GM23338 (cell line): Measurements from ENCODE around the gene AS3MT. TPM values are rescaled to one million over a fixed set of nuclear protein-coding genes. Genes with fewer than 3 reads are reported as not detected.

Experiments used
- ATAC-seq: fragments of 200-7000 bp; cut with Tn5 transposase; 3 replicates; pipeline ENCODE4 v1.9.1; 2020
- DNase-seq: peaks from one replicate; pipeline ENCODE4 v3.0.0-alpha.2; 2015; ENCODE audit warnings: low spot score
- H2AFZ ChIP-seq: fragments of 200-600 bp; sonication (generic); 2 replicates; pipeline ENCODE4 v1.8.0; 2016; ENCODE audit warnings: antibody characterized with exemption, mild to moderate bottlenecking, moderate library complexity
- H3F3A ChIP-seq: fragments of 200-600 bp; sonication (generic); replicated peaks from 2 replicates; pipeline ENCODE4 v1.8.0; 2017; ENCODE audit warnings: antibody characterized with exemption, mixed run types, low read depth
- H3K27ac ChIP-seq: fragments of 200-600 bp; sonication (generic); 2 replicates; pipeline ENCODE4 v1.6.1; 2016; ENCODE audit warnings: low read depth
- H3K27me3 ChIP-seq: fragments of 200-600 bp; sonication (generic); 2 replicates; pipeline ENCODE4 v1.8.0; 2016; ENCODE audit warnings: mild to moderate bottlenecking, mixed run types, moderate library complexity; ENCODE audit not compliant: insufficient read depth
- H3K36me3 ChIP-seq: fragments of 200-600 bp; sonication (generic); 2 replicates; pipeline ENCODE4 v1.8.0; 2016; ENCODE audit warnings: mild to moderate bottlenecking; ENCODE audit not compliant: insufficient read depth
- H3K4me1 ChIP-seq: fragments of 200-600 bp; sonication (generic); 2 replicates; pipeline ENCODE4 v1.8.0; 2016; ENCODE audit warnings: mild to moderate bottlenecking, moderate library complexity; ENCODE audit not compliant: insufficient read depth
- H3K4me2 ChIP-seq: fragments of 200-600 bp; sonication (generic); 2 replicates; pipeline ENCODE4 v1.7.1; 2017; ENCODE audit warnings: mixed run types
- H3K4me3 ChIP-seq: fragments of 200-600 bp; sonication (generic); 2 replicates; pipeline ENCODE4 v1.6.1; 2016; ENCODE audit warnings: mixed run types
- H3K79me2 ChIP-seq: fragments of 200-600 bp; sonication (generic); replicated peaks from 2 replicates; pipeline ENCODE4 v1.8.0; 2017; ENCODE audit warnings: mild to moderate bottlenecking; ENCODE audit not compliant: insufficient read depth
- H3K9me2 ChIP-seq: fragments of 200-600 bp; sonication (generic); 2 replicates; pipeline ENCODE4 v1.8.0; 2017; ENCODE audit not compliant: insufficient read depth
- H4K20me1 ChIP-seq: fragments of 200-600 bp; sonication (generic); replicated peaks from 2 replicates; pipeline ENCODE4 v1.8.0; 2017; ENCODE audit warnings: mild to moderate bottlenecking; ENCODE audit not compliant: insufficient read depth
- H3K27ac Mint-ChIP-seq: 2 replicates; pipeline ENCODE4 v1.8.0; 2020; ENCODE audit warnings: inconsistent platforms, mild to moderate bottlenecking, moderate library complexity, mixed read lengths
- H3K27me3 Mint-ChIP-seq: 3 replicates; pipeline ENCODE4 v1.8.0; 2022; ENCODE audit warnings: low read depth, mild to moderate bottlenecking, moderate library complexity, mixed read lengths, inconsistent platforms; ENCODE audit not compliant: insufficient read depth, poor library complexity
- H3K36me3 Mint-ChIP-seq: 3 replicates; pipeline ENCODE4 v1.8.0; 2021; ENCODE audit warnings: low read depth, mild to moderate bottlenecking, inconsistent platforms, moderate library complexity, mixed read lengths
- H3K4me1 Mint-ChIP-seq: 3 replicates; pipeline ENCODE4 v1.8.0; 2020; ENCODE audit warnings: mild to moderate bottlenecking, inconsistent platforms, mixed read lengths
- H3K4me3 Mint-ChIP-seq: 3 replicates; pipeline ENCODE4 v1.8.0; 2021; ENCODE audit warnings: moderate library complexity, mild to moderate bottlenecking, inconsistent platforms, mixed read lengths
- H3K9me3 Mint-ChIP-seq: 3 replicates; pipeline ENCODE4 v1.8.0; 2020; ENCODE audit warnings: moderate library complexity, mild to moderate bottlenecking, inconsistent platforms, mixed read lengths
- EZH2 ChIP-seq: fragments of 200-600 bp; sonication (generic); IDR thresholded peaks from one replicate; pipeline ENCODE4 v1.8.0; 2017; ENCODE audit warnings: antibody characterized with exemption, mild to moderate bottlenecking, low read depth; ENCODE audit not compliant: unreplicated experiment
- EZH2phosphoT487 ChIP-seq: fragments of 200-600 bp; sonication (generic); IDR thresholded peaks from one replicate; pipeline ENCODE4 v1.8.1; 2018; ENCODE audit warnings: antibody characterized with exemption; ENCODE audit not compliant: unreplicated experiment
- JUNB ChIP-seq: IDR thresholded peaks from one replicate; pipeline ENCODE4 v1.6.1; 2016; ENCODE audit warnings: antibody characterized with exemption; ENCODE audit not compliant: unreplicated experiment
- POLR2AphosphoS5 ChIP-seq: IDR thresholded peaks from 2 replicates; pipeline ENCODE4 v1.6.1; 2016; ENCODE audit warnings: antibody characterized with exemption, low read depth
- STAT1 ChIP-seq: IDR thresholded peaks from one replicate; pipeline ENCODE4 v1.6.1; 2016; ENCODE audit warnings: antibody characterized with exemption; ENCODE audit not compliant: unreplicated experiment
- polyA plus RNA-seq: library from polyadenylated mRNA; unstranded; fragments of >200 nt; fragmentation: Nextera tagmentation; extraction: Ambion mirVana; gene quantifications from 2 replicates; pipeline ENCODE4 v1.2.1, GENCODE V29; 2016
- total RNA-seq: library from RNA; depleted of rRNA; stranded (reverse); fragments of >200 nt; shearing (Covaris generic); gene quantifications from 2 replicates; pipeline ENCODE4 v1.2.3, GENCODE V29; 2014
- TF ChIP-seq, protein P1 (sequence below): fragments of 250-450 bp; sonication (Bioruptor Pico); IDR thresholded peaks from 2 replicates; pipeline ENCODE4 v1.5.0; 2020; ENCODE audit warnings: mild to moderate bottlenecking, moderate library complexity
- TF ChIP-seq, protein P2 (sequence below), 2 experiments: fragments of 200-600 bp in 1 of 2; sonication (generic) in 1 of 2; conservative IDR thresholded peaks; 2 replicates each; pipeline versions ENCODE4 v1.5.1 to v1.6.1; 2016 to 2017; ENCODE audit warnings: antibody characterized with exemption in 2 of 2, low read depth in 2 of 2, mild to moderate bottlenecking in 2 of 2, moderate library complexity in 1 of 2

AS3MT gene
- total and polyA plus RNA-seq, 2 experiments from 2014 or later = 6.3 to 8.8 TPM

DNA sequence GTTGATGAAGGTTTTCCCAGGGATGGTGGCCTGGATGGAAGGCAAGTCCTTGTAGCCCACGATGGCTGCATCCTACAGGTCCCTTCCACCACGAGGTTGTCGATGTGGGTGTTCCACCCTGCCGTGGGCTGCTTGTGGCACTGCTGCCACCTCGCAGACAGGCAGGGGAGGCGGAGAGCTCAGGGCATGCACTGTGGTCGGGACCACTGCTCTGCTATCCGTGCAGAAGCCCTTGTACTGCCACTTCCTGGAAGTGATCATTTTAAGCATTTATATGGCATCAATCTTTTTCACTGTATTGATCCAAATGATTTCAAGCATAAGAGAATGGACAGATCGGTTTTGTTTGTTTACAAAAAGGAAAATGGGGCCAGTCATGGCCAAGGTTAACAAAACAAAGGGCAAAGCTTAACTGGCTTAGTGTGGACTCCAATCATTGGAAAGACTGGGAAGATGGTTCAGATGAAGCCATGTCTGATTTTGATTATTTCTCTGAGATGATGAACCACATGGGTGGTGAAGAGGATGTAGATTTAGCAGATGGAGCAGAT lies 23.8 kb upstream of the AS3MT start (continued):
- no peak for TF ChIP-seq EZH2phosphoT487
- TF ChIP-seq, protein P1, sequence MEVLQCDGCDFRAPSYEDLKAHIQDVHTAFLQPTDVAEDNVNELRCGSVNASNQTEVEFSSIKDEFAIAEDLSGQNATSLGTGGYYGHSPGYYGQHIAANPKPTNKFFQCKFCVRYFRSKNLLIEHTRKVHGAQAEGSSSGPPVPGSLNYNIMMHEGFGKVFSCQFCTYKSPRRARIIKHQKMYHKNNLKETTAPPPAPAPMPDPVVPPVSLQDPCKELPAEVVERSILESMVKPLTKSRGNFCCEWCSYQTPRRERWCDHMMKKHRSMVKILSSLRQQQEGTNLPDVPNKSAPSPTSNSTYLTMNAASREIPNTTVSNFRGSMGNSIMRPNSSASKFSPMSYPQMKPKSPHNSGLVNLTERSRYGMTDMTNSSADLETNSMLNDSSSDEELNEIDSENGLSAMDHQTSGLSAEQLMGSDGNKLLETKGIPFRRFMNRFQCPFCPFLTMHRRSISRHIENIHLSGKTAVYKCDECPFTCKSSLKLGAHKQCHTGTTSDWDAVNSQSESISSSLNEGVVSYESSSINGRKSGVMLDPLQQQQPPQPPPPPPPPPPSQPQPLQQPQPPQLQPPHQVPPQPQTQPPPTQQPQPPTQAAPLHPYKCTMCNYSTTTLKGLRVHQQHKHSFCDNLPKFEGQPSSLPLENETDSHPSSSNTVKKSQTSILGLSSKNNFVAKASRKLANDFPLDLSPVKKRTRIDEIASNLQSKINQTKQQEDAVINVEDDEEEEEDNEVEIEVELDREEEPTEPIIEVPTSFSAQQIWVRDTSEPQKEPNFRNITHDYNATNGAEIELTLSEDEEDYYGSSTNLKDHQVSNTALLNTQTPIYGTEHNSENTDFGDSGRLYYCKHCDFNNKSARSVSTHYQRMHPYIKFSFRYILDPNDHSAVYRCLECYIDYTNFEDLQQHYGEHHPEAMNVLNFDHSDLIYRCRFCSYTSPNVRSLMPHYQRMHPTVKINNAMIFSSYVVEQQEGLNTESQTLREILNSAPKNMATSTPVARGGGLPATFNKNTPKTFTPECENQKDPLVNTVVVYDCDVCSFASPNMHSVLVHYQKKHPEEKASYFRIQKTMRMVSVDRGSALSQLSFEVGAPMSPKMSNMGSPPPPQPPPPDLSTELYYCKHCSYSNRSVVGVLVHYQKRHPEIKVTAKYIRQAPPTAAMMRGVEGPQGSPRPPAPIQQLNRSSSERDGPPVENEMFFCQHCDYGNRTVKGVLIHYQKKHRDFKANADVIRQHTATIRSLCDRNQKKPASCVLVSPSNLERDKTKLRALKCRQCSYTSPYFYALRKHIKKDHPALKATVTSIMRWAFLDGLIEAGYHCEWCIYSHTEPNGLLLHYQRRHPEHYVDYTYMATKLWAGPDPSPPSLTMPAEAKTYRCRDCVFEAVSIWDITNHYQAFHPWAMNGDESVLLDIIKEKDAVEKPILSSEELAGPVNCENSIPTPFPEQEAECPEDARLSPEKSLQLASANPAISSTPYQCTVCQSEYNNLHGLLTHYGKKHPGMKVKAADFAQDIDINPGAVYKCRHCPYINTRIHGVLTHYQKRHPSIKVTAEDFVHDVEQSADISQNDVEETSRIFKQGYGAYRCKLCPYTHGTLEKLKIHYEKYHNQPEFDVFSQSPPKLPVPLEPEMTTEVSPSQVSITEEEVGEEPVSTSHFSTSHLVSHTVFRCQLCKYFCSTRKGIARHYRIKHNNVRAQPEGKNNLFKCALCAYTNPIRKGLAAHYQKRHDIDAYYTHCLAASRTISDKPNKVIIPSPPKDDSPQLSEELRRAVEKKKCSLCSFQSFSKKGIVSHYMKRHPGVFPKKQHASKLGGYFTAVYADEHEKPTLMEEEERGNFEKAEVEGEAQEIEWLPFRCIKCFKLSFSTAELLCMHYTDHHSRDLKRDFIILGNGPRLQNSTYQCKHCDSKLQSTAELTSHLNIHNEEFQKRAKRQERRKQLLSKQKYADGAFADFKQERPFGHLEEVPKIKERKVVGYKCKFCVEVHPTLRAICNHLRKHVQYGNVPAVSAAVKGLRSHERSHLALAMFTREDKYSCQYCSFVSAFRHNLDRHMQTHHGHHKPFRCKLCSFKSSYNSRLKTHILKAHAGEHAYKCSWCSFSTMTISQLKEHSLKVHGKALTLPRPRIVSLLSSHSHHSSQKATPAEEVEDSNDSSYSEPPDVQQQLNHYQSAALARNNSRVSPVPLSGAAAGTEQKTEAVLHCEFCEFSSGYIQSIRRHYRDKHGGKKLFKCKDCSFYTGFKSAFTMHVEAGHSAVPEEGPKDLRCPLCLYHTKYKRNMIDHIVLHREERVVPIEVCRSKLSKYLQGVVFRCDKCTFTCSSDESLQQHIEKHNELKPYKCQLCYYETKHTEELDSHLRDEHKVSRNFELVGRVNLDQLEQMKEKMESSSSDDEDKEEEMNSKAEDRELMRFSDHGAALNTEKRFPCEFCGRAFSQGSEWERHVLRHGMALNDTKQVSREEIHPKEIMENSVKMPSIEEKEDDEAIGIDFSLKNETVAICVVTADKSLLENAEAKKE (CRISPR knock-in tag) = no peak

DNA sequence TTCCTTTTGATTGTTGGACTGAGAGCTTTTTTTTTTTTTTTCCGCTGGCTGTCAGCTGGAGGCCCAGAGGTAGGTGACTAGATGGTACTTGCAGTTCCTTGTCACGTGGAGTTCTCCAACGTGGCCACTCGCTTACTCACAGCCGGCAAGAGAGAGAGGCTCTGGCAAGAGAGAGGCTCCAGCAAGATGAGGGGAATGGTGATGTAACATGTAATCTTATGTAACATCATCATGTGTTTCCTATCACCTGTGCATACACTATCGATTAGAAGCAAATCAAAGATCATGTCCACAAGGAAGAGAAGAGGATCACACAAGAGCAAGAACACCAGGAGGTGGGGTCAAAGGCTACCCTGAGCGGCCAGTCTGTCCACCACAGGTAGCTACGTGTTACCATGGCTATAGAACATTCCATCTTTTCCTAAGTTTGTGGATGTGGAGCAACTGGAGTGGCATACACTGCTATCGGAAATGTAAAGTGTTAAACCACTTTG lies 19.2 kb upstream of the AS3MT start:
- H3K27me3 Mint-ChIP-seq = peaks cover 15% of the 10 kb centered on the region
- no peaks in the 10 kb centered on the region for H3F3A ChIP-seq
- no peak overlapping the region for H3K27ac ChIP-seq
- H2AFZ ChIP-seq = no peak overlapping the region
- no peak for ATAC-seq
- H3K4me2 ChIP-seq = no peak overlapping the region
- no peak for DNase-seq
- no peaks in the 10 kb centered on the region for H3K36me3 ChIP-seq
- no peaks in the 10 kb centered on the region for H3K36me3 Mint-ChIP-seq
- no peaks in the 10 kb centered on the region for H3K9me2 ChIP-seq
- no peak overlapping the region for H3K27ac Mint-ChIP-seq
- no peaks in the 10 kb centered on the region for H3K27me3 ChIP-seq
- no peak overlapping the region for H3K4me3 Mint-ChIP-seq
- TF ChIP-seq JUNB (no peak), EZH2 (no peak), STAT1 (no peak), POLR2AphosphoS5 (no peak)
- TF ChIP-seq, protein P2, sequence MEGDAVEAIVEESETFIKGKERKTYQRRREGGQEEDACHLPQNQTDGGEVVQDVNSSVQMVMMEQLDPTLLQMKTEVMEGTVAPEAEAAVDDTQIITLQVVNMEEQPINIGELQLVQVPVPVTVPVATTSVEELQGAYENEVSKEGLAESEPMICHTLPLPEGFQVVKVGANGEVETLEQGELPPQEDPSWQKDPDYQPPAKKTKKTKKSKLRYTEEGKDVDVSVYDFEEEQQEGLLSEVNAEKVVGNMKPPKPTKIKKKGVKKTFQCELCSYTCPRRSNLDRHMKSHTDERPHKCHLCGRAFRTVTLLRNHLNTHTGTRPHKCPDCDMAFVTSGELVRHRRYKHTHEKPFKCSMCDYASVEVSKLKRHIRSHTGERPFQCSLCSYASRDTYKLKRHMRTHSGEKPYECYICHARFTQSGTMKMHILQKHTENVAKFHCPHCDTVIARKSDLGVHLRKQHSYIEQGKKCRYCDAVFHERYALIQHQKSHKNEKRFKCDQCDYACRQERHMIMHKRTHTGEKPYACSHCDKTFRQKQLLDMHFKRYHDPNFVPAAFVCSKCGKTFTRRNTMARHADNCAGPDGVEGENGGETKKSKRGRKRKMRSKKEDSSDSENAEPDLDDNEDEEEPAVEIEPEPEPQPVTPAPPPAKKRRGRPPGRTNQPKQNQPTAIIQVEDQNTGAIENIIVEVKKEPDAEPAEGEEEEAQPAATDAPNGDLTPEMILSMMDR (conservative IDR thresholded peaks at IDR 0.05; ENCODE audit: low read depth in 2 of 2) = no peak
- TF ChIP-seq, protein P1 (CRISPR knock-in tag) = no peak
- no peak overlapping the region for H3K4me3 ChIP-seq
- H4K20me1 ChIP-seq = no peaks in the 10 kb centered on the region
- no peaks in the 10 kb centered on the region for H3K4me1 ChIP-seq
- peaks cover 5% of the 10 kb centered on the region; the same call in 1 of the 3 replicates for H3K9me3 Mint-ChIP-seq
- no peaks in the 10 kb centered on the region for H3K4me1 Mint-ChIP-seq
- H3K79me2 ChIP-seq = no peaks in the 10 kb centered on the region
